GM19467 (cell line): ENCODE results near the gene SCAF1.

Experiments used
- ATAC-seq: cut with Tn5 transposase; IDR thresholded peaks from one replicate; pipeline ENCODE4 v1.9.1; 2021; ENCODE audit warnings: mild to moderate bottlenecking, moderate library complexity; ENCODE audit not compliant: unreplicated experiment

The SCAF1 gene

DNA sequence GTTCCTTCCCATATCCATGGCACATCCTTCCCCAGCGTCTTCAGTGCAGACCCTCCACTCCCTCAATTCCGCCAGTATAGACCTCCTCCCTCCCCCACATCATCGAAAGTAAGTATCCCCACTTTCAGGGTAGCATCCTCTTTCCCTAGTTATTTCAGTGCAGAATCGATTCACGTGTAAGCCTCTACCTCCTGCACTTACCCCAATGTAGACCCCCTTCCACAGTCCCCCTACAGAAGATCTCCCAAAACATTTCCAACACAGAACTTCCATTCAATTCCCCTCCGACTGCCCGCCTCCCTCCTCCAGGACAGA, 23.0 kb downstream of the SCAF1 start:
- no peak for ATAC-seq

DNA sequence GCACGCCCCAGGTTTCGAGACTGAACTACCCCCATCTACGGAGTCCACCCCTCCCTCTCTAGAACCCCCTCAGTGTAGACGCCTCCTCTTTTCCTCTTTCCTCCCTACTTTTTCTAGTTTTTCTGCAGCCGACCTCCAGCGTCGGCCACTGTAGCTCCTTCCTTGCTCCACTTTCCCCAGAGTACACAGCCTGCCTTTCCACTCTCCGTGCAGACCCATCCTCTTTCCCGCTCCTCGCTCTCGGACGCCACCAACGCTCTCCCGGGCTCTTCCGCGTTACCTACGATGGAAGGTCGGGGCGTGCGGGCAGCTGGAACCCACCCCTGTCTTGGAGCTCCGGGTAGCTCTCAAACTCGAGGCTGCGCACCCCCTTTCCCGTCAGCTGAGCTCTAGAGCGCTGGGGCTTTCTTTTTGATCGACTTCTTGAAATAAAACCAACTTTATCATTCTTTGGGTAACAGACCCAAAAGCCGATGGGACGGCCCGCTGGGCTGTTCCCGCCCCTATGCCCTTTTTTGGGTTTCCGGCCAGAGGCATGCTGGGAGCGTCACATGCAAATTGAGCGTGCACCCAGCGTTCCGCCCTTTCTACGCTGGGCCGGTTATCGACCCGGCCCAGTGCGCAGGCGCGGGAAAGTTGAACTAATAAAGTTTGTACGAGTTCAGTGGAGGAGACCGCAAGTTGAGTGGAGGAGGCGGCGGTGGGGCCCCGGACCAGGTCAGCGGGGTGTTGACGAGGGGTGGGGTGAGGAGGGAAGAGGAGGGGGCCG, 23.5 kb downstream of the SCAF1 start, which contains the start of the genes BCL2L12 and IRF3:
Gene BCL2L12, plus strand, starts transcription at position 583 of the 769 bp plus-strand sequence. CDS start 760 bp downstream, outside the sequence.
Gene IRF3, minus strand, starts transcription at position 507 of the 769 bp plus-strand sequence. CDS start 1,019 bp downstream, outside the sequence.
- peak; percentile 68 for ATAC-seq

DNA sequence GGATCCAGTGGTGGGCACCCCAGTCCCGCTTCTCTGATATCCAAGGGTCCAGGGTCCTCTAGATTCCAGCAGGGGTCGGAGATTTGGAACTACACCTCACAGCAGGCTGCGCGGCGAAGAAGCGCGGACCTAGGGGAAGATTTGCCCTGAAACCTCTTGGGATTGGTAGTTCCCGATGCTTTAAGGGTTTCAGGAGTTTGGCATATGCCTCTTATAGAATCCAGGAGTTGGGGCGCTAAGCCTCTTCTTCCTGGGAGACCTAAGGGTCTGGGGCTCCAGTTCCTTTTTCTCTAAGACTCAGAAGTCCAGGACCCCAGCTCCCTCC, 24.1 kb downstream of the SCAF1 start:
- no peak for ATAC-seq

DNA sequence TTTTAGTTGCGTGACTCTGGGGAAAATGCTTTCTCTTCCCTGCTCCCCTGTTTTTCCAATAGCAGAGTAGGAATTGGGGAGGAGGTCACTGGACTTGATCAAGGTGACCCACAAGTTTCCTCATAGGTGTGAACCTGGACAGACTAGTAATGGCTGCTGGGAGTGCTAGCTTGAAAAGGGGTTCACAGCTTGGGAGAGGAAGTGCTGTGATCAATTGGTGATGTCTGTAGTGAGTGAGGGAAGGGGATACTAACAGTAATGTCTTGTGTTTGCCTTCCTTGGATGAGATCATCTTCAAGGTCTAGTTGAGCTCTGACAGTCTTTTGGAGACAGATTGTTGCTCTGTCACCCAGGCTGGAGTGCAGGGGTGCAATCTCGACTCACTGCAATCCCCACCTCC, 25.5 kb downstream of the SCAF1 start:
- no peak for ATAC-seq

DNA sequence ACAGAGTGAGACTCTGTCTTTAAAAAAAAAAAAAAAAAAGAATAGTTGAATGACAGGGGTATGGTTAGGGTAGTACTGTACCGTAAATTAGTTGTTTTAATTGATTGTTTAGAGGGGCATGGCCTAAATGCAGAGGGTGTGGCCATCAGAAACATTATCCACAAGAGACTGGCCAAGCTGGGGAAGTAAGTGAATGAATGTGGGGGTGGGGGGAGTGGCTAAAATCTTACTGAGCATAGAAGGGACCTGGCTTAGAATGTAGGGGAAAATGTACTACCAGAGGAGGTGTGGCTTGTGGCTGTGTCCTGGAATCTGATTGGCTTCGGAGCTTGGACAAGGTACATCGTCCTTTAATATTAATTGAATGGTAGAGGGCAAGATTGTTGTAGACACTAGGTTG, 27.5 kb downstream of the SCAF1 start:
- ATAC-seq, result no peak

DNA sequence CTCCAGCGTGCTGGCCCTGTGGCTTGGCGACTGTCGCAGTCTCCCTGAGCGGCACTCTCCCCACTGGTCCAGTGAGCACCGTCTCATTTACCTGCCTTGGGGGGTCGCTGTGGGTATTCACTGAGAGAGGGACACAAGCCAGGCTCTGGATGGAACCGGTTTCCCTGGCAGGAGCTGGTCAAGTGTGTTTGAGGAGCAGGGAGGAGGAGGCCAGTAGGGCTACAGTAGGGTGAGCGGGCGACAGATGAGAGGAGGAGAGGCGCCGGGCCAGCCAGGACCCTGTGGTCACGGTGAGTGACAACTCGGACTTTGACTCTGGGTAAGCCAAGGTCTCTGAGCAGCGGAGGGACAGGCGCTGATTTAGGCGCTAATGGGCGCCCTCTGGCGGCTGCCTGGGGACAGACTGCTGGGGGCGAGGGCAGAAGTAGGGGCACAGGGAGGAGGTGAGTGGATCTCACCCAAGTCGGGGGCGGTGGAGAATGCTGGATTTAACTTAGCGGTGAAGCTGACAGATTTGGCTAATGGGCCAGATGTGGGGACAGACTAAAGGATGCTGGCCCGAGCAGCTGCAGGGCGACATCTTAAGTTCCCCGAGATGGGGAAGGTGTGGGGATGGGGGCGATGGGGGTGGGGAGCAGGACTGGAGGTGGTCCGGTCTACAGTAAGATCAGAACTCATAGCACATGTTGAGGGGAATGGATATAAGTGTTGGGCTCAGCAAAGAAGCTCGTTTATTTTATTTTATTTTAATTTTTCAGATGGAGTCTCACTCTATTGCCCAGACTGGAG, 30.3 kb downstream of the SCAF1 start:
- ATAC-seq, result no peak

DNA sequence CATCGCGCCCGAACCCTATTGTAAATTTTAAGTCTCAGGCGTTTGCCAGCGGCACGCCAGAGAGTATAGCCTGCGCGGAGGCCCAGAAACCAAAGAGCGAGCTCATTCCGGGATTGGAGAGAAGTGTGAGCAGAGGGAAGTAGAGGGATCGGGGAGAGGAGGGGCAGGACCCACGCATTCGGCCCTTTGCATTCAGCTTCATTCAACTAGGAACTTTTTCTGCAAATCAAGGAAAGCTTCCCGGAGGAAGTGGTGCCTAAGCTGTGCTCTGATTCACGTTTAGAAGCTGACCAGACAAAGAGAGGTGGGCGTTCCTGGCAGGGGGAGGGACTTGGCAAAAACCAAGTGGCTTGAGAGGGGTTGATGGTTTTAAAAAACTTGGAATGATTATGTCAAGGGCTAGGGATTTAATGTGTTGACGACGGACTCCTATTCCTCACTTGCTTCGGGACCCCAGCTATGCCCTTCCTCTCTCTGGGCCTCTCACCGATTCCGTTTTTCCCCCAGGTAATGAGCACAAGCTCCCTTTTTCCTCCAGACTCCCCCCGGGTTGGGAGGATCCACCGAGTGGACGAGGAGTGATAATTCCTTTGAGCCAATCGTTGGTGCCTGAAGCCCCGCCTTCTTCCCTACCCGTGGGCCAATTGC, 34.3 kb downstream of the SCAF1 start:
- peak; percentile 15 for ATAC-seq

DNA sequence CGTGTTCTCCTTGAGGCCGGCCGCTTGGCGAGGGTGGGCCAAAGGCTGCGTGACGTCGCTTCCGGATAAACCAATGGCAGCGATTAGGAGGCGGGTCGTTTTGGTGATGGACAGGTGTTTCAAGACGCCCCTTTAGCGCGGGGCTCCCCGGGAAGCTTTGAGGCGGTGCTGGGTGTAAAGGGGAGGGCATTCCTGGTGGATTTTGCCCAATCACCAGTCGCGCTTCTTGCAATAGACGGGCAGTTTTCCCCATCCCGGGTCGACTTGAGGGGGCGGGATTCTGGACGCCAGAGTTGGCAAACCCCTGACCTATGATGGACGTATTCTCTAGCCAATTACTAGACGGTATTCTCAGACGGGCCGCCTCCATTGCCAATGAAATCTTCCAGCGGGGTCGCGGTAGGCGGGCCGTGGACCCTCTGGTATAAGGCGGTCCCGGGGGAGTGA, 34.8 kb downstream of the SCAF1 start:
- ATAC-seq, result peak; percentile 61

DNA sequence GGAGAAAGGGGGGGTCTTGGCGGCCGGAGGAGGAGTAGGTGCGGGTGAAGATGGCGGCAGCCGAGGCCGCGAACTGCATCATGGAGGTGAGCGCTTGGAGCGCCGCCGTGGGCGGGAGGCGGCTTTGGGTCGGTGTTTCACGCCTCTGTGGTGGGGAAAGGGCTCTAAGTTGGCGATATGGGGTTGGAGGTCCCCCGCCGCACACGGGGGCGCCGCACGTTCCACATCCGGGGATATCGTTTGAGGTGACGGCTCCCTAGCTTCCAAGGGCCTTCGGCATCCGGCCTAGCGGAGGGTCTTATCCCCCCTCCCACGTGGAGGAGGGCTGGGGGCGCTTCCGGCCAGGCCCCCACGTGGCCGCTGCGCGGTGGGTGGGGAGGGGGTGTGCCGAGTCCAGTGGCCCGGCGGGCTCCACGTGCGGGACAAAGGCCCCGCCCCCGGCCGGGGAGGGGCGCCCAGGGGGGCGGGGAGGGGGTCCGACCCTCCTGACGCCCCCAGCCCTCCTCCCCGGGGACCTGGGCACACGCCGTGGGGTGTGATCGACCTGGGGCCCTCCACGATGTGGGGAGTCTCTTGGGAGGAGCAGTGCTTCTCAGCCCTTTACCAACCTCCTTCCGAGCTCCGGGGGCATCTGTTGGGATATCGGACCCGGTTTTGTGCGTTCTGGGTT, 35.4 kb downstream of the SCAF1 start, which contains the start of gene PRMT1:
Gene PRMT1, plus strand, starts transcription at position 41 of the 670 bp plus-strand sequence. Its CDS starts 10 bp downstream, at position 51.
- ATAC-seq, result peak; percentile 0

DNA sequence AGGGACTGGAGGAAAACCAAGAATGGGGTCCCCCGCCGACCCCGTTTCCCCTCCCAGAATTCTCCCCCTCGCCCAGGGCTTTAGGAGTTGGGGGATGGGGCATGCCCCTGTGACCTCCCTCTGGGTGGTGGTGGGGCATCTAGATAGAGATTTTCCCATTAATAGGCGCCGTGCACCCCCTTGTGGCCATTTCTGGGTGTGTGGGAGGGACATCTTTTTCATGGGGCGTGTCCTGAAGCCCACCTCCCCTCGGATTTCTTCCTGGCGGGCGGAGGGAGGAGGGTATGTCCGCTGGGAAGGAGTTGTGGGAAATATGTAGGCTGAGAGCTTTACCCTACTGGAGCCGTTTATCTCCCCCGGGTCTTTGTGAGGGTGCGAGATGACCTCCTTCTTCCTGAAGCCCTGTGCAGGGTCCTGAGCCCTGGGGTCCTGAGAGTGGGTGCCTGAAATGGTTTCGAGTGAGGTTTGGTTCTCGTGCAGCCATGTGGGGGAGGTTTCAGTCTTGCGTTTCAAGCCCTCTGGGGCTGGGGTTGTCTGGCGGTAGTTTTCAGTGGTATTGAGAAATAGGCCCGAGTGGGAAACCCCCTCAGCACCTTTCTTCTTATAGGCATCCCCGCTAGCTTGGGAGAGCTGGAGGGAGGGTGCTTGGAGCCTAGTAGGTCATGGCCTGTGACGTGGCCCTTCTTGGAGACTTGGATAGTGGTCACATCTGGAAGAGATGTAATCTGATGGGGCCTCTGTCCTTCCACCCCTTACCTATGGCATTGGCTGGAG, 36.1 kb downstream of the SCAF1 start:
- ATAC-seq, result no peak

DNA sequence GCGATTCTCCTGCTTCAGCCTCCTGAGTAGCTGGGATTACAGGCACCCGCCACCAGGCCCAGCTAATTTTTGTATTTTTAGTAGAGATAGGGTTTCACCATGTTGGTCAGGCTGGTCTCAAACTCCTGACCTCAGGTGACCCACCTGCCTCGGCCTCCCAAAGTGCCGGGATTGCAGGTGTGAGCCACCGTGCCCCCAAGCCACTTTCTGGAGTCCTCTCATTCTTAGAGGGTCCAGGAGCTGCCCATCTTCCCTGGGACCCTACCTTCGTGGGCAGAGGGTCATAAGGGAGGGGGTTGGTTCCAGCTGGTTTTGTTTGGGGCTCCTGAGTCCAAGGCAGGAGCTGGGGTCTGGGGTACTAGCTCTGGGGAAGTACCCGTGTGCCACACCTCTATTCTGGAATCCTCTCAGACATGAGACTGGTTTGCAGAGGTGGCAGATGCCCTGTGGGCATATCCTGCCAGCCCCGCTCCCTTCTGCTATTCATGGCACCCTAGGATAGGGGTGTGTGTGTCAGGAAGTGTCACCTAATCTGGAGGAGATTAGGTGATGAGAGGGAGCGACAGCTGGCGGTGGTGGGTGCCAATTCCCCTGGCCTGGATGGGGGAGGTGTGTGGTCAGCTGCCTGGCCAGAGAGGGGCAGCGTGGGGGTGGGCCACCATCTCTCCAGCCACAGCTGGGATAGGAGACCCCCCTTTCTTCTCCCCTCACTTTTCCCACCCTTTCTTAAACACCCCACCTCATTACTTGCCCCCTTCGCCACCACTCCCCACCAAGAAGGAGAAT, 37.2 kb downstream of the SCAF1 start:
- no peak for ATAC-seq

DNA sequence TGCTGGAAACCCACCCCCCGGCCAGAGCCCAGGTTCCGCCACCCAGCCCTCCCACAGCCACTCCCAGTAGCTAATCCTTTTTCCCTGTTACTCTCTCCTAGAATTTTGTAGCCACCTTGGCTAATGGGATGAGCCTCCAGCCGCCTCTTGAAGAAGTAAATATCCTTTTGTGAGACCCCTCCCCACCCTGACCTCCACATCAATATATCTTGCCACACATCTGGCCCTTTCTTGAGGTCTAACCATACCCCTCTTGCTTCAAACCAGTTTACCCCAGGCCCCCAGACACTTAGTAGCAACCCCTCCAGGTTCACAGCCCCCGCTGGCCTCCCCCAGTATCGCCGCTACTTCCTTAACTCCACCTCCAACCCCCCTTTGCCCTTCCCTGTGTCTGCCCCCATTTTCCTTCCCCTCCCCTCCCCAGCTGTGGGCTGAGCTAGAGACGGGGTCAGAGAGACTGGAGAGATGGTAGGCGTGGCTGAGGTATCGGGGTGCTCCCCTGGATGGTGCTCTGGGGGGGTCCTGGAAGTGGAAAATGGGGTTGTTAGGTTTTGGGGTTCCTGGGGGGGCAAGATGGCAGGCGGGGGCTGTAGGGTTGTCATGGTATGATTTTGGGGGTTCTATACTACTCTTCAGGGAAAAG, 37.9 kb downstream of the SCAF1 start:
- ATAC-seq, result no peak

DNA sequence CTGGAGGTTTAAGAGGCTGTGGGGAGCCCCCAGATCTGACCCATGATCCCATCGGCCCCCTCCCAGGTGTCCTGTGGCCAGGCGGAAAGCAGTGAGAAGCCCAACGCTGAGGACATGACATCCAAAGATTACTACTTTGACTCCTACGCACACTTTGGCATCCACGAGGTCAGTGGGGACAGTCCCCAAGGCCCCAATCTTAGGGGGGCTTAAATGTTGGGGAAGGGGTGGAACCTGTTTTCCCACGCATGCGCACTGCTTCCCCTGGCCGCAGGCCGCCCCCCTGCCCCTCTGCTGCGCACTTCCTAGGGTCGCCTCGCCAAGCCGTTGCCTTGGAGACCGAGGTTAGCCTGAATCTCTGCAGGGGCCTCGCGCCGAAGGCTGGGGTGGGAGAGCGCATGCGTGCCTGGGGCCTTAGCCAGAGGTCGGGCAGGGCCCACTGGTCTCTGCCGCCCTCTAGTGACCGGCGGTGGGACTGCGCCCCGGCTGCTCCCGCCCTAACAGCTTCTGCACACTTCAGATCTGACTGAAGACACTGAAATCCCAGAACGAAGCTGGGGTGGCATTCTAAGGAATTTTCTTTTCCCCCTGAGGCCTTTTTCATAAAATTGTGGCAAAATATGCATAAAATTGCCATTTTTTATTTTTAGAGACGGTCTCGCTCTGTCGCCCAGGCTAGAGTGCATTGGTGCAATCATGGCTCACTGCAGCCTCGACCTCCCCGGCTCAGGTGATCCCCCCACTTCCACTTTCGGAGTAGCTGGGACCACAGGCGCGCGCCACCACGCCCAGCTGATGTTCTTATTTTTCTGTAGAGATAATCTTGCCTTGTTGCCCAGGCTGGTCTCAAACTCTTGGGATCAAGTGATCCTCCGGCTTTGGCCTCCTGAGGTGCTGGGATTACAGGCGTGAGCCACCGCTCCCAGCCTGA, 38.7 kb downstream of the SCAF1 start:
- ATAC-seq, result no peak

DNA sequence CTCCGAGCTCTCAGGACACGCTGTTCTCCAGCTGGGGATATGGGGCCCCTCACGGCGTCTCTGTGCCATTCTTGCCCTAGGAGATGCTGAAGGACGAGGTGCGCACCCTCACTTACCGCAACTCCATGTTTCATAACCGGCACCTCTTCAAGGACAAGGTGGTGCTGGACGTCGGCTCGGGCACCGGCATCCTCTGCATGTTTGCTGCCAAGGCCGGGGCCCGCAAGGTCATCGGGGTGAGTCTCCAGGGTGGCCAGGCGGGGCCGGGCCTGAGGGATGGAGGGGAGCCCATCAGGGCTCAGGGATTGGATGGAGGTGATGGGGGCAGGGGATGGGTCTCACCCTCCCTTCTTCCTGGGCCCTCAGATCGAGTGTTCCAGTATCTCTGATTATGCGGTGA, 39.8 kb downstream of the SCAF1 start:
- ATAC-seq, result no peak

DNA sequence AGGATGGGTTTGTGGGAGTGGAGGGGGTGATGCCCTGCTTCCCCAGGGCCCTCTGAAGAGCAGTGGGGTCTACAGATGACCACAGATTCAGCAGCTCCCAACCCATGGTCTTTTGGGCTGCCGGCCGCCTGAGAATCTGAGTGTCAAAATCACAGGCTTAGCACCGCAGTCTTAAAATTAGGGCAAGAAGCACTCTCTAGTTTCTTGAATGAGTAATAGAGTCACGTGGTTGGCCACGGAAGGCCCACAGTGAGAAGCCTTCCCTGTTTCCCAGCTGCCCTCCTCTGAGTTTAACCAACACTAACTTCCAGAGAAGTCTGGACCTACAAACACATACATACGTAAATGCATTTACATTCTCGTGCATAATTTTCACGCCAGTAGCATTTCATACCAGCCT, 40.3 kb downstream of the SCAF1 start:
- no peak for ATAC-seq

DNA sequence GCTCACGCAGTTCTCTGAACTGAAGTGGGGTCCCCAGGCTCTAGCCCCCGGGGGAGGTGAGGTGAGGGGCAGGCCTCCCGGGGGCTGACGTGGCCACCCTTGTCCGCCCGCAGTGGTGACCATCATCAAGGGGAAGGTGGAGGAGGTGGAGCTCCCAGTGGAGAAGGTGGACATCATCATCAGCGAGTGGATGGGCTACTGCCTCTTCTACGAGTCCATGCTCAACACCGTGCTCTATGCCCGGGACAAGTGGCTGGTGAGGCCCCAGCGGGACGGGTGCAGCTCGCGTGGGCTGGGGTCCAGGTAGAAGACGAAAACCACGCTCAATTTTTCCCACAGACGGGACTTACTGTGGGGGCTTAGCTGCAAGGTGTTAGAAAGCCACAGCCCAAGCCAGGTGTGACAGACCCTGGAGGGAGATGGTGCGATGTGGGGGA, 41.8 kb downstream of the SCAF1 start:
- no peak for ATAC-seq

DNA sequence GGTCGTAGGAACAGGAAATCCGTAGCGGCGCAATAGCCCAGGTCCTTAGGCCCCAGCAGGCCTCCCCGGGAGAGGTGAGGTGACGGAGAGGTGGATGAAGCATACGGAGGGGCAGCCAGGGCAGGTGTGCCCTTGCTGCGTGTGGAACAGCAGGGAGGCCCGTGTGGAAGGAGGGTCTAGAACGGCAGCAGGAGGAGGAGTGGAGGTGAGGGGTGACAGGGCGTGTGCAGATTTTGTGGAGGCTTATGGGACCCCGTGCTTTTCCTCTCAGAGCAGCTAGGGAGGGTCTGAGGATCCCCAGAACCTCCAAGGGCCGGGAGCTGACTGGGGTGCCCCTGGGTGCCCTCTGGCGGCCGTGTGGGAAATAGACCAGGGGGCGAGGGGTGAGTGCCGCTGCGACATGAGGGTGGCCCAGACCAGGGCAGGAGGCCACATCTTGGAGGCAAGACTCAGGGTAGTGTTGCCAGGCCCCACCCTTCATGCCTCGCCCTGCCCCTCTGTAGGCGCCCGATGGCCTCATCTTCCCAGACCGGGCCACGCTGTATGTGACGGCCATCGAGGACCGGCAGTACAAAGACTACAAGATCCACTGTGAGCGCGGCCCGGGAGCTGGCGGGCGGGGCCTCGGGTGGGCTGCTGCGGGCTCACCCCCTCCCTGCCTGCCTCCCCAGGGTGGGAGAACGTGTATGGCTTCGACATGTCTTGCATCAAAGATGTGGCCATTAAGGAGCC, 42.4 kb downstream of the SCAF1 start:
- ATAC-seq, result no peak
